HUES6 (cell line): Measurements from ENCODE around the gene PARL.
A peak's percentile ranks its signal among the peaks of the same experiment; 100 is the strongest.

ENCODE experiments used
- H3K27ac ChIP-seq: 2 replicates; pipeline ENCODE4 v1.7.0; 2013; ENCODE audit warnings: low read depth, mild to moderate bottlenecking, low read length, inconsistent platforms
- H3K27me3 ChIP-seq: 2 replicates; pipeline ENCODE4 v1.6.1; 2013; ENCODE audit warnings: low read length; ENCODE audit not compliant: control insufficient read depth, insufficient read depth
- H3K36me3 ChIP-seq: 2 replicates; pipeline ENCODE4 v1.6.1; 2013; ENCODE audit warnings: low read length; ENCODE audit not compliant: control insufficient read depth, insufficient read depth
- H3K4me1 ChIP-seq: 2 replicates; pipeline ENCODE4 v1.6.1; 2013; ENCODE audit warnings: low read length; ENCODE audit not compliant: control insufficient read depth, insufficient read depth
- H3K4me3 ChIP-seq: 2 replicates; pipeline ENCODE4 v1.5.1; 2013; ENCODE audit warnings: low read depth, low read length
- H3K9ac ChIP-seq: one replicate; pipeline ENCODE4 v1.6.1; 2013; ENCODE audit warnings: mild to moderate bottlenecking, low read length
- H3K9me3 ChIP-seq: 2 replicates; pipeline ENCODE4 v1.6.1; 2013; ENCODE audit warnings: low read depth, low read length; ENCODE audit not compliant: control insufficient read depth, insufficient read depth

The PARL gene

GRCh38 chr3:183828538-183828870 is 56.2 kb downstream of the PARL start:
- H3K9me3 ChIP-seq: no peaks in the 10 kb centered on the region
- H3K4me1 ChIP-seq: no peaks in the 10 kb centered on the region
- H3K36me3 ChIP-seq: peaks cover 40% of the 10 kb centered on the region
- no peak overlapping the region for H3K4me3 ChIP-seq
- peaks cover 12% of the 10 kb centered on the region for H3K27me3 ChIP-seq
- no peak overlapping the region for H3K27ac ChIP-seq
- H3K9ac ChIP-seq: no peak overlapping the region

- no peaks in the 10 kb centered on the region for H3K4me1 ChIP-seq
- H3K4me3 ChIP-seq: no peak overlapping the region
- H3K36me3 ChIP-seq: peaks cover 35% of the 10 kb centered on the region
- H3K27me3 ChIP-seq: peaks cover 12% of the 10 kb centered on the region
- no peak overlapping the region for H3K9ac ChIP-seq
- H3K9me3 ChIP-seq: no peaks in the 10 kb centered on the region
- H3K27ac ChIP-seq: no peak overlapping the region
Measured at GRCh38 chr3:183827809-183828537, 56.7 kb downstream of the PARL start.

GRCh38 chr3:183826448-183827250 is 58.0 kb downstream of the PARL start:
- H3K9ac ChIP-seq: no peak overlapping the region
- H3K4me1 ChIP-seq: 0 out of 2 replicates have a peak, but pooled peaks cover 6% of the 10 kb centered on the region
- H3K36me3 ChIP-seq: peaks cover 29% of the 10 kb centered on the region
- H3K4me3 ChIP-seq: no peak overlapping the region; the same call in 1 of the 2 replicates
- no peaks in the 10 kb centered on the region for H3K9me3 ChIP-seq
- peaks cover 12% of the 10 kb centered on the region for H3K27me3 ChIP-seq
- no peak overlapping the region for H3K27ac ChIP-seq

DNA sequence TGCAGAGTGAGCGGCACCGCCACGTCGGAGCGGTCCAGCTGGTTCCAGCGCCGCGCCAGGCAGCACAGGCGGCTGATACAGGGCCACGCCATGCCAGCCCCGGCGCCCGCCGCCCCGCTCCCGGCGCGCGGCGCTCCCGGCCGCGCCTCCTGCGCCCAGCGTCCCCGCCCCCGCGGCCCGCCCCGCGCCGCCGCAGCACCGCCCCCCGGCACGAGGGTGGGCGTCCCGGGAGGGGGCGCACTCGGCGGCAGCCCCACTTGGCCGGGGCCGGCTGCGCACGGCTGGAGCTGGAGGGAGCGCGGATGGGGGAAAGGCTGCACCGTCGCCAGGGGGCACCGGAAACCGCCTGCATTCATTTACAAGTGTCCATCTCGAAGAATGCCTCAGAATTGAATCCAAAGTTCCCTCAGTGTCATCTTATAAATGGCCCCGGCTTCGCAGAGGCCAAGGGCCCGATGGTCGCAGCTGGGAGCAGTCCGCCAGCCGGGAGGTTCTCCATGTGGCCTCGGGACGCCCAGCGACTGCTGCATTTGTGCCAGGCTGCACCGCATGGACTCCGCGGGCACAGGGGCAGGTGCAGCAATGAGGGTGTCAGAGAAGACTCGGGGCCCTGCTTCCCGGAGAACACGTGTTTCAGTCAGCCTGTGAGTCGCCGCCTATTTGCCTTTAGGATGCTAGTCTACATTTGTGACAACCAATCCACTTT is 59.1 kb downstream of the PARL start, which contains the start of gene MAP6D1:
Gene MAP6D1 (minus strand): TSS at position 122 of the 706 bp plus-strand sequence. CDS start 30 bp downstream, at position 92.
- peaks cover 12% of the 10 kb centered on the region for H3K27me3 ChIP-seq
- no peaks in the 10 kb centered on the region for H3K9me3 ChIP-seq
- H3K36me3 ChIP-seq: peaks cover 25% of the 10 kb centered on the region
- peak within 1 kb of the TSS; percentile 61 for H3K9ac ChIP-seq
- 0 out of 2 replicates have a peak, but pooled peaks cover 6% of the 10 kb centered on the region for H3K4me1 ChIP-seq
- no peak within 1 kb of the TSS for H3K27ac ChIP-seq
- peak within 1 kb of the TSS; percentile 88 for H3K4me3 ChIP-seq

- 0 out of 2 replicates have a peak, but pooled peaks cover 6% of the 10 kb centered on the region for H3K4me1 ChIP-seq
- H3K9ac ChIP-seq: peak overlapping the region; percentile 61
- H3K27ac ChIP-seq: no peak overlapping the region
- H3K9me3 ChIP-seq: no peaks in the 10 kb centered on the region
- peaks cover 12% of the 10 kb centered on the region for H3K27me3 ChIP-seq
- peaks cover 19% of the 10 kb centered on the region for H3K36me3 ChIP-seq
- peak overlapping the region; percentile 88 for H3K4me3 ChIP-seq
Measured at GRCh38 chr3:183824761-183825455, 59.8 kb downstream of the PARL start.

DNA sequence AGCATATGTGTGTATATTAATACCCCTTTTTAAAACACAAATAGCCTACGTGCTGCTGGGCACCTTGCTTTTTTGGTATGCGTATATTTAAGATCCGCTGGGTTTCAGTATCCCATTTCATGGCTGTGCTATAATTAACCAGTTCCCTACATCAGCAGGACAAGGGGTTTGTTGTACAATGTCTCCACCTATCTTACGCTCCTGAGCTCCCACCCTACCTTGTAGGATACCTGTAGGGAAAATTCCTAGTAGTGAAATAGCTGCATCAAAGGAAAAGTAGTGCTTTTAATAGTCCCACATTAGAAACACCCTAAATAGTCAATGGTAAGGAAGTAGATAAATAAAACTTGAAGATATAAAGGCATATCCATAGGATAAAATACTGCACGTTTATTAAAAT is 60.7 kb downstream of the PARL start:
- Histone ChIP-seq H3K27ac (no peak overlapping the region), H3K4me3 (peak overlapping the region; percentile 88), H3K9ac (no peak overlapping the region), H3K27me3 (peaks cover 12% of the 10 kb centered on the region), H3K36me3 (peaks cover 10% of the 10 kb centered on the region; the same call in 1 of the 2 replicates), H3K4me1 (0 out of 2 replicates have a peak, but pooled peaks cover 6% of the 10 kb centered on the region), H3K9me3 (no peaks in the 10 kb centered on the region)

DNA sequence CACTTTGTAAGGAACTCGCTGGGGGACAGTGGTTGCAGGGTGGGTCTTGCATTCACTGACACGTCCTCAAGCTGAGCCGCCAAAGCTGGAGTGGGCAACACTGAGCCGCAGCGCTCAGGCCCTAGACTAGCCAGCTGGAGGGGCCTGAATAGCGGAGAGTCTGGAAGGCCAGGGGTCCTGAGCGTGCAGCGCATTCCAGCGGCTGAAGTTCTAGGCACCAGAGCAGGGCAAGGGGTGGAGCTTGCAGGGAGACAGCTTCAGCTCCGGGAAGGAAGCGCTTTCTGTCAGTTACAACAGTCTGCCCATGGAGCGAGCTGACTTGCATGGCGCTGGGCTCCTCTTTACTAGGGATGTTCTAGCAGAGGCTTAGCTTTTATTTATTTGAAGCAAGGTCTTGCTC is 62.0 kb downstream of the PARL start:
- Histone ChIP-seq H3K27me3 (peaks cover 12% of the 10 kb centered on the region), H3K9ac (no peak overlapping the region), H3K27ac (no peak overlapping the region), H3K36me3 (no peaks in the 10 kb centered on the region), H3K4me3 (no peak overlapping the region), H3K4me1 (0 out of 2 replicates have a peak, but pooled peaks cover 6% of the 10 kb centered on the region), H3K9me3 (no peaks in the 10 kb centered on the region)

- Histone ChIP-seq H3K27me3 (peaks cover 12% of the 10 kb centered on the region), H3K4me1 (0 out of 2 replicates have a peak, but pooled peaks cover 6% of the 10 kb centered on the region), H3K36me3 (peaks cover 14% of the 10 kb centered on the region; the same call in 1 of the 2 replicates), H3K27ac (no peak overlapping the region), H3K9ac (no peak overlapping the region), H3K4me3 (no peak overlapping the region), H3K9me3 (no peaks in the 10 kb centered on the region)
Measured at GRCh38 chr3:183819831-183820230, 64.8 kb downstream of the PARL start.

DNA sequence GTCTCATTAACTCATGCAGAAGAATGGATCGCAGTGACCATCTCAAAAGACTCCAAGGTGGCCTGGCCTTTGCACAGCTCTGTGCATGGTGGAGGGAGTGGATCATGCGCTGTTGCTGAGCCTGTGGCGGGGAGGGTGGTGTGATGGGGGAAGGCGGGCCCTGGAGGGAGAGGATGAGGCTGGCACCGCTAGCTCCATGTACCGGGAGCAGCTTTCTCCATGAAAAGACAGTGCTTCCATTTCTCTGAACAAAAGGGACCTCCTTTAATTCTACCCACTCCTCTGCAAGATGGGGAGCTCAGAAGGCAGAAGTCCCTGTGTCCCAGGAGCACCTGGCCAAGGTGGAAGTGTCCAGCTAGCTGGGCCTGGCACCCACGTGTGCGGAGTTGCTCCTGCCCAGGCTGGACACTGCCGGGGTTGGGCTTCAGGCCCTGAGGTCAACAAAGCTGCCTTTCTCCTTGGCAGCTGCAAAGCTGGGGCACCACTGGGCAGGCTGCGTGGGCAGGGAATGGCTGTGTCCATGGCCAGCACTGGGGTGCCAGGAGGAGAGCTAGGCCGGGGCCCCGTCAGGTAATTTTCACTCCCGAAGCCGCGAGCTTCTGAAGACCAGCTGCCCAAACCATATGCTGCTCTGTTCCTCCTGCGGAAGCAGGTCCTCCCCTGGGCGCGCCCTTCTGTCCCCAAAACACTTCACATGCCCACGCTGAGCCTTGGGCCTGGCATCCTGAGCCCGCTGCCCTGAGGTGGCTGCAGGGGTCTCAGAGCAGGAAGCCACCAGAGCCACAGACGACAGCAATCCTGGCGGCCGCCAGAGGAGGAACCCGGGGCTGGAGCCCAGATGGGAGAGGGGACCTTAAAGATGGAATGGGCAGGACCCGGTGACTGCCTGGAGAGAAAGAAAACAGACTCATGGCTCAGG is 65.7 kb downstream of the PARL start:
- H3K9ac ChIP-seq: no peak overlapping the region

More for the DNA sequence above, 65.7 kb downstream of the PARL start:
- Histone ChIP-seq H3K9me3 (no peaks in the 10 kb centered on the region), H3K4me3 (no peak overlapping the region), H3K4me1 (0 out of 2 replicates have a peak, but pooled peaks cover 6% of the 10 kb centered on the region), H3K27me3 (peaks cover 5% of the 10 kb centered on the region; the same call in 1 of the 2 replicates), H3K36me3 (peaks cover 14% of the 10 kb centered on the region; the same call in 1 of the 2 replicates), H3K27ac (no peak overlapping the region)
